Left forelimb (tissue), 1 donor: Measurements from ENCODE around the gene CPEB3.
"Not testable (repeated sequence)": the region's sequence is repeated elsewhere in the genome, so short reads cannot be mapped to it uniquely, and the experiment has no call there.

Source experiments
- DNase-seq: peaks from one replicate; pipeline ENCODE4 v3.0.0-alpha.2; 2018; ENCODE audit warnings: low spot score

Gene CPEB3

DNA sequence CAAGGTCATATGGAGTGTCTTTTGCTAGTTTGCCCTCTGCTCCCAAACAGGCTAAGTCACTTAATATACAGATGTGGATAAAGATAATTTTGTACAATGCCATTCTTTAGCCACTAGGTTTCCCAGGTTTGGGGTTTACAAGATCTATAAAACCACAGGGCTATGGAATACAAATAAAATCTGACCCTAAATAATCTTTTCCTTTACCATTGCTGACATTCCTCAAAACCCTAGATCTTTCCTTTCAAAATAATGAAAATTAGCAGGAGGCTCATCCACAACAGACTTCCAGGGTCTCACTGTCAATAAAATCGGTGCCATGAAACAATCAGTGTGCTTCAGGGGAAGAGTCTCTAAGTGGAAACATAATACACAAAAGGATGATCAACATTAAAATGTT is 148.4 kb downstream of the CPEB3 start:
- no peak for DNase-seq

DNA sequence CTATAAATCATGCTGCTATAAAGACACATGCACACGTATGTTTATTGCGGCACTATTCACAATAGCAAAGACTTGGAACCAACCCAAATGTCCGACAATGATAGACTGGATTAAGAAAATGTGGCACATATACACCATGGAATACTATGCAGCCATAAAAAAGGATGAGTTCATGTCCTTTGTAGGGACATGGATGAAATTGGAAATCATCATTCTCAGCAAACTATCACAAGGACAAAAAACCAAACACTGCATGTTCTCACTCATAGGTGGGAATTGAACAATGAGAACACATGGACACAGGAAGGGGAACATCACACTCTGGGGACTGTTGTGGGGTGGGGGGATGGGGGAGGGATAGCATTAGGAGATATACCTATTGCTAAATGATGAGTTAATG is 149.7 kb downstream of the CPEB3 start:
- not testable (repeated sequence) for DNase-seq

DNA sequence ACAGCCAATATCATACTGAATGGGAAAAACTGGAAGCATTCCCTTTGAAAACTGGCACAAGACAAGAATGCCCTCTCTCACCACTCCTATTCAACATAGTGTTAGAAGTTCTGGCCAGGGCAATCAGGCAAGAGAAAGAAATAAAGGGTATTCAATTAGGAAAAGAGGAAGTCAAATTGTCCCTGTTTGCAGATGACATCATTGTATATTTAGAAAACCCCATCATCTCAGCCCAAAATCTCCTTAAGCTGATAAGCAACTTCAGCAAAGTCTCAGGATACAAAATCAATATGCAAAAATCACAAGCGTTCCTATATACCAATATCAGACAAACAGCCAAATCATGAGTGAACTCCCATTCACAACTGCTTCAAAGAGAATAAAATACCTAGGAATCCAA is 156.8 kb downstream of the CPEB3 start:
- not testable (repeated sequence) for DNase-seq

DNA sequence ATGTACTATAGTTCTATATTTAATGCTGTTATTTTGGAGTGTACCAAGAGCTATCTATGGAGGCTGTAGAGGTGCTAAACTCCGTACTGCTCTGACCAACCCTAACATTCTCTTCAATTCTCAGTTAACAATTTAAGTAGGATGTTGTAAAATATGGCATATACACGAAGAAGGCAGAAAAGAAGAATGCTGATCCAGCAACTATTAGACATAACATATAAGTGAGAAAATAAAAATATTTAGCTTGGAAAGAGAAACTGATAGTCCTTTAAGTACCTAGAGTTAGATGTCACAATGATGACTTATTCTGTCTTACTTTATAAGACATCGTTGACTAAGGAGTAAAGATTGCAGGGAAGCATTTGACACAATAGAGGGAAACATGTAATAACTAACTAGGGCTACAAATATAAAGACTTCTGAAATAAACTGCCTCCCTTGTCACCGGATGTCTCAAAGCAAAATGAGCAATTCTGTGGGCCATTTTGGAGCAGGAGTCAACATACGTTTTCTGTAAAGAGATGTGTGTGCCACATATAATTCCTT is 159.5 kb downstream of the CPEB3 start:
- DNase-seq: no peak

DNA sequence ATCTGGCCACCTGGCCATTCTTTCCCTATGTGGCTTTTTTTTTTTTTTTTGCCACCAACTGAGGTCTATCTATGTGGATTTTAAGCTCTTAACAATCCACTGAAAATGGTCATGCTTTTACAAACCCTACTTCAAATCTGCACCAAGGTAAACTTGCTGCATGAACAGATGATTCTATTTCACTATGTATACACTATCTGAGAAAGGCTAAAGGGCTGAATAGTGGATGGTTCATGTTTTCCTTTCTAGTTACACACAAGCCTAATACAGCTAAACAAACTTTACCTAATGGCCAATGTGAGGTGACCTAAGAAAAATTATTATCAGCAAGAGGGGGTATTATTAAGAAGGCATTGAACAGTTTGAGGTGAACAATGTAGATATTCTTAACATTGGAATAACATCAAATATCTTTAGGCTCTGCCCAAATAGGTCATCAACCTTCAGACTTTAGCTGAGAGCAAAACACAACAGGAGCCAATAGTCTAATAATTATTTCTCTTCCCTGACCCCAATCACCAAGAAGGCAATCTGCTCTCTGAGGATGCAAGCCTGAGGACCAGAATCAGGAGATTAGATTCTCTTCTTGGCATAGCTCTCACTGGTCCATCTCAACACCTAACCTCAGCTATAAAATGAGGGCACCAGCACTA is 160.1 kb downstream of the CPEB3 start:
- no peak for DNase-seq

DNA sequence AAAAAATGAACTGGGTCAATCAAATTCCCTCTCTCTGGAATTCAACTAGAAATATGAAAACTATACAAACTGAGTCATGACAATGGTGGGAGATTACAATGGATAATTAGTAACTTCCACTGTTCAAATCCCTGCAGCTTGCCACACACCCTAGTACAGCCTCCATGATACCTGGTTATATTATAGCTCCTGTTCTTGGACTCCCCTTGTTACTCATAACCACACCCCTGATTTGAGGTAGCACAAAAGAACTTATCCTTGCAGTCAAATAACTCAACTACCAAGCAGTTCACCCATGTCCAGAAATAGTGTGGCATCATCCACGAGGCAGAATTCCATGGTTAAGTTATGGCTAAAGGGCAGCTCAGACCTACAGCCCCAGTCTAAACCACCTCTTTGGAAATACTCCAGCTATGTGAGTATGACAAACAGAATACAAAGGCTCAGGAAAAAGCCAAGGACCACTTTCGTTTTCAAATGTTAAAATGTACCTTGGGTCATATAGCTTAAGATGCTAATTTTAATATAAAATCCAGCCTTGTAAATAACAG is 164.7 kb downstream of the CPEB3 start:
- DNase-seq: no peak

DNA sequence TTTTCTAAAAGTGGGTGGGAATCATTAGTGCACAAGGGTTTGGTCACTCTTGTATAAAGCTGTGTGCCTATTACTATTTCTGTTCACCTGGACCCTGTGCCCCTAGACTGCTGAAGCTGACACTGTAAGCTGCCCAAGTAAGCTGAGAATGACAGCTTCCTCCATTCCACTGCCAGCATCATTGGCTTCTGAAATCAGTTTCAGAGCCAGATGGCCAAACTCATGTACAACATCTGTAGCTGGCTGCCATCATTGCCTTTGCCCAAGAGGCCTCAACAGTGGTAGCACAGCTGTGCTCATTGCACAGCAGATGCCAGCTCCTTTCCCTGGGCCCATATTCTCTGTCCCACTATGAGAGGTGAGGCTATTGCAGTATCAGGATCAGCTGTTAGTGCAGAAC is 165.7 kb downstream of the CPEB3 start:
- DNase-seq: no peak

DNA sequence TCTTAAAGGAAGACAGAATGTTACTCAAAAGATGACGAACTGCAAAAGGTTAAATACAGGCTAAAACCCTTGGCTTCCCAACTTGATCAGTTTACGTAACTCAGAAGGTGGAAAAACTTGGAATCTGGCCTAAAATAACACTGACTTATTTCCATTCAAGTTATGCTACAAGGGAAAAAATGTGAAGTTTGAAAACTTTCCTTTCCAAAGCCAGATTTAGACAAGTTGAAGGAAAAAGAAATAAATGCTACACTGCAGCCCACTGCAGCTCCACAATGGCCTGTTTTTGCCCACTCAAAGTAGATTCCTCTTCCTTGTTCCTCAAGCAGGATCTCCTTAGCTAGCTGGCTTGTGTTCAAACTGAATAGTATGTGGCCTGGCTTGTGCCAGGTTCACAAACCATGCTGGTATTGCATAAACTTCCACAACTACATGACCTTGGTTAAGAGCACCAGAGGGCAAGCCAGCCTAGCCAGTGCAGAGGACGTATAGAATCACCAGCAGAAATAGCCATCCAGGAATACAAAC is 166.2 kb downstream of the CPEB3 start:
- no peak for DNase-seq

DNA sequence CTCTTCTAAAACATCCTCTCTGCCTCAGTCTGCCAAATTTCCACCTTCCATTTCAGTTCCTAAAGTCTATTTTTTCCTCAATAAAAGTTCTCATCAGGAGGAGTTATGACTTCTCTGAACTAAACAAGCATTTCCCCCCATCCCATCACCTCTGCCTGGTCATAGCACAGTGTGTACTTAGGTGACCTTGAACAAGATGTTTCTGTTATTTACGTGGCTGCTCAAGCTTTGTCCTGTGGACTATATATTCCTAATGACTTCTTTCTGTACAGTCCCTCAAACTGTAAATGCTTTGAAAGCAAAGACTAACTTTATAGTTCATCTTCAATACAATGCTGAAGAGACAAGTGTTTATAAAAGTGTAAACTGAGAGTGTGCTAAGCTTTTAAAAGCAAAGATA is 166.9 kb downstream of the CPEB3 start:
- DNase-seq: no peak

DNA sequence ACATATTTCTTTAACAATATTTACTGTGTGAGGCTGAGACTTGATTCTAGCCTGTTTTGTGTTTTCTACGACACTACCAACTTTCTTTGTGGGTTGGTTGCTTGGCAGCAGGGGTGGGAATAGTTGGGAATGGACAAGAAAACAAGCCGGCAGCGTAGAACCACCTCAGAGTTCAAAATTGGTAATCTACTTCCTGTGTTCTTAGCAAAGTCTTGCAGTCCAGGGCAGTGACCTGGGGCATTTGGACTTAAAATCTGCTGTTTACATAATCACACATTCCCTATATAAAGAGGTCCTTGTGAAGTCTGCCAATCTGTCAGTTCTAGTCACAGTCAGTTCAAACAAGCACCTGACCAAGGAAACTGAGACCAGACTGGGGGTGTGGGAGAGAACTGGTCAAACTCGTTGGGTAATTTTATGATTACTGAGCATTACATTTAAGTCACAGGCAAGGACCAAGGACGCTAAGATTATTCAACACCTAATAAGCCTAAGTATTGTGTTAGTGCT is 167.9 kb downstream of the CPEB3 start:
- no peak for DNase-seq

DNA sequence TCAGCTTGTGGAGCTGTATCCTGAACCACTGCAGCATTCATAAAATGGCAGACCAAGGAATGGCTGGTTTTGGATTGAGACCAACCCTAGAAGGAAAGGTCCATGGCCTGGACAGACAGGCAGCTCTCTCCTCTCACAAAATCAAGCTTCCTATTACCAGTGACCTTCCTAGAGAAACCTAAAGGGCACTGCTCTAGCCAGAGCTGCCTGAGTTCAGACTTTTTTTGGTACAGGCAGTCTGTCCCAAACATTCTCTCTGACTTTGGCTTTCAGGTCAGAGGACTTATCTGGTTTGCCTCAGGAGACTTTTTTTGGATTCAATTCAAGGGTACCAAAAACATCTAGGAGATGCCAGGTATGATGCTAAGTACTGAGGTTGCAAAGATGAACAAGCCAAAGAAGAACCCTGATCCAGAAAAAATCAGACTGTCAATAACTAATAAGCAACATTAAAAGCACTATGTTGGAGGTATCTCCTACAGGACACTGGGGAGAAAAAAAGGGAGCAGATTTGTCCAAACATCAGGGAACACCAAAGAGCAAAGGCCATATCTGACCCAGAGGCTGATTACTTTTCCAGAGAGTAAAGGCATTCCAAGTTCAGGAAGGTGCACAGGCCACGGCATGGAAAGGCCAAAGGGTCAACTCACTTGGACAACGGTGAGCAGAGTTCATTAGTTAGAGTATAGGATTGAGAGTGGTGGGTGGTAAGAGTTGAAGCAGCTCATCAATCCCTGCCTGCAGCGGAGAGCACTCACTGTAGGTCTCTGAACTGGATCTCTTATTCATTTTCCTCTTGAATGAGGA is 169.0 kb downstream of the CPEB3 start:
- no peak for DNase-seq

DNA sequence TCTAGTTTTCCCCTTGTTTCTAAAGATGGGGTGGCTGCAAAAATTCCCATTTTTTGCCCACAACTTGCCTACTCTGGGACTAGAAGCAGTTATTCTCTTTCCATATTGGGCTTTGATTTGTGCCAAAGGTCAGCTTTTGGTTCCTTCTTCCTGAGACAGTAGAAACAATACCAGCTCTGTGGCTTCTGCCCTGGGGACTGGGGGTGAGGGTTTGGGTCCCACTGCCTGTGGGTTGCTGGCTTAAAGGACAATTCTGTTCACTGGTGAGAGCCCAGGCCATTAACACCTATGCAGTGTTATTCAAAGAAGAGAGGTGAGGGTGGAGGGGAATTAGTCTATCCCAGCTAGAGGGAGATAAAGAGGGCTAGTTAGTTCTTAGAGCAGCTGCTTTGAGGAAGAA is 171.5 kb downstream of the CPEB3 start:
- DNase-seq: no peak

DNA sequence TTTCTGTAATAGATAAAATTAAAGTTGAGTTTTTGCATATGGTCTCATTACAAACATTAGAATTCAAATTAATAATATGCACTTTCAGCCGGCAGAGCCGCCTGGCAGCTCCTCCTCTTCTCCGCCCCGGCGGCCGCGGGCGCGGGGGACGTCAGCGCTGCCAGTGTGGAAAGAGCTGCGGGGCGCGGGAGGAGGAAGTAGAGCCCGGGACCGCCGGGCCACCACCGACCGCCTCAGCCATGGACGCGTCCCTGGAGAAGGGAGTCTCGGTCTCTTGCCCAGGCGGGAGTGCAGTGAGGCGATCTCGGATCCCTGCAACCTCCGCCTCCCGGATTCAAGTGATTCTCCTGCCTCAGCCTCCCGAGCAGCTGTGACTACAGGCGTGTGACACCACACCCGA is 176.0 kb downstream of the CPEB3 start:
- not testable (repeated sequence) for DNase-seq

DNA sequence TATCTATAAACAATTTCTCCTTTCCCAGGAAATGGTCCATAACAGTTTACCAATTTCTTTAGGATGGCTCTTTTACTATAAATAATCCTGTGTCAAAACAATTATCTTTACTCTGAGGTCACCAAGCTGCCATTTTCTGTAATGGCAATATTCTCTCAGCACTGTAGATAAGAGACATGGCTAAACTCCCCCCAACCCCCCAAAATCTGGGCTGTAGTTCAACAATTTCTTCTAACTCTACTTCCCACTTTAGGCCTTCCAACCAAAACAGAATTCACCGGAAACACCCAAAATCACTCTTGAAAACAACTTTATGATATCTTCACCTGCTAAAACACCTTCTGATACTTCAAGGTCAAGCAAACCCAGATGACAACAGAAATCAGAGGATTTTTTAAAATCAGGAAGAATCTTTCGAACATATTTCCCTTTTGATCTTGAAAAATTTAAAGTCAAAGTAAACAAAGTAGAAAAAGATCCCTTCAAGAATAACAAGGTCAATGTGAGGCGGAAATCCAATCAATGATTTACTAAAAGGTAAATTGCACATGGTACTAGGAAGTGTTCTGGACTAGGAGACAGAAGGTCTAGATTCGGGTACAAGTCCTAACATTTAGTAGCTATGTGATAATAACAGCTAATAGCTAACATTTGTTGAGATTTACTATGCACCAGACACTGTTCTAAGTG is 176.8 kb downstream of the CPEB3 start:
- no peak for DNase-seq

DNA sequence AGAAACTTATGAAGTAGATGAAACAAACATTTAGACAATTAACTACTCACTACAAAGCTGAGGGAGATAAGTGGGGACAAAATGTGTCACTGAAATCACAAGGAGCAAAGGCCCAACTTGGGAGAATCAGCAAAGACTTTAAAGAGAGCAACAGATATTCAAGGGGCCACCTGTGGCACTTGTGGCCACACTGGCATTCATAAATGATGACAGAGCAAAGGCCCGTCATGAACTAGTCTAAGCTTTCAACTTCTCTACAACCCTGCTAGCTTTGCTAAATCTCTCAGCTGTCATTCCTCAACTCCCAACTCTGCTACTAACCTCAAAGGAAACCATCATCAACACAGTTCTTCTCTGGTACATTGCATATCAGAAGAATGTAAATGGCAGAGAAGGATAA is 178.4 kb downstream of the CPEB3 start:
- DNase-seq: no peak

DNA sequence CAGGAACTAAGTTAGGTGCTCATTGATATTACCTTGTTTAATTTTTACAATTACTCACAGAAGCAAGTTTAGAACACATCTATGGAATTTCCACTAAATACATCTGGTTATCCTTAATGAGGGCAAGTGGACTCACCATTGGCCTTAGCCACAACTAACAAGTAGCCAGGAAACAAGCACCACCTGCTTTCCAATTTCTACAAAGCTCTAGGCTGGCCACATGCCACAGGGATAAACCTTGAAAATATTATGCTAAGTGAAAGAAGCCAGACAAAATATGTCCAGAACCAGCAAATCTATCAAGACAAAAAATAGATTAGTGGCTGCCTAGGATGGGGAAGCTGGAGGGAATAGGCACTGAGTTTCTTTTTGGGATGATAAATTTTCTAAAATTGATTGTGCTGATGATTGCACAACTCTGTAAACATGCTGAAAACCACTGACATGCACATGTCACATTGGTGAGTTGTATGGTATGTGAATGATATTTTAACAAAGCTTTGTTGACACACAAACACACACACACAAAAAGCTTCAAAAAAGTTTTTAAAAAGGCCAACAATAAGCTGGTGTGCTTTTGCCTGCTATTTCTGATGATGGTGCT is 179.4 kb downstream of the CPEB3 start:
- no peak for DNase-seq

DNA sequence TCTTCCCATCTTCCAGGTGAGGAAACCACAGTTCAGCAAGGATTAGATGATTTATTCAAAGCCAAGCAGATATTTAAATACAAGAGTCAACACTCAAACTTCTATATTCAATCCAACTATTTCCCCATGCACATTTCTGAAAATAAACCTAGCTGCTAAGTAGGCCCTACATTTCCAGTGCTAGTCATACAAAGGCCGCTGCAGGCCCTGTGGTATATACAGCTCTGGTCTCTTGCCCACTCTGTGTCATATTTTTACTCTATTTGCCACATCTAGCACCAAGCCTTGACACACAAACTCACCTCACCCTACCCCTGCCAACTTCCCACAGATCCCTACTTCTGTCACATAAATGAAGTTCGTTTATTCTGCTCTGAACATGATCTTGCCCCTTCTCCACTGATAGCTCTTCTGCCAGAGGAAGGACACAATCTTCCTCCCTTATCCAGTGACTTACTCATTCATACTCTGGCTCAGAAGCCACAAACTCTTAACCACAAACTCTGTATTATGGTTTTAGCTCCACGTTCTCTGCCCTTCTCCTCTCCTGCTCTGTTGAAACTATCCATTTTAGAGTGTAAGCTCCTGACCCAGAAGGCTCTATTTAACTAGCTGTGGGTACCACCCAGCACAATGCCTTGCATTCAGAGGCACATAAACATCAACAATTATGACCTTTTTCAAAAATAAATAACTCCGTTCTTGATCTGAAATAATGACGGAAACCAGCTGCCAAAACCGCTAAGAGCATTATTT is 180.7 kb downstream of the CPEB3 start:
- no peak for DNase-seq

DNA sequence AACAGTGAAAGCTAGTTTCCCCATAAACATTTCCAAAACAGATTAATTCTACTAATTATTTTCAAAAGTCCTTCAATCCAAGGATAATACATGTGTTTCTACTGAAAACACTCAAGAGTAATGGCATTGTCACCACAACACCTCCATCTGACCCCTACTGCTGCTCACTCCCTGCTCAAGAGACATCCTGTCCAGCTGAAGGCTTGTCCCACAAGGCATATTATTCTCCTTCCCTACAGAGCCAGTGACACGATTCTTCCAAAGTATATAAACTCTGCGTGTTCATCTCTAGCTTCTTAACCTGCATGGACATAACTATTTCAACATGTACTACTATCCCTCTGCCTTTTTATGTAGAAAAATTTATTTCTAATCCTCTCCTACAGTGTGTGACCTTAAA is 182.1 kb downstream of the CPEB3 start:
- DNase-seq: no peak

DNA sequence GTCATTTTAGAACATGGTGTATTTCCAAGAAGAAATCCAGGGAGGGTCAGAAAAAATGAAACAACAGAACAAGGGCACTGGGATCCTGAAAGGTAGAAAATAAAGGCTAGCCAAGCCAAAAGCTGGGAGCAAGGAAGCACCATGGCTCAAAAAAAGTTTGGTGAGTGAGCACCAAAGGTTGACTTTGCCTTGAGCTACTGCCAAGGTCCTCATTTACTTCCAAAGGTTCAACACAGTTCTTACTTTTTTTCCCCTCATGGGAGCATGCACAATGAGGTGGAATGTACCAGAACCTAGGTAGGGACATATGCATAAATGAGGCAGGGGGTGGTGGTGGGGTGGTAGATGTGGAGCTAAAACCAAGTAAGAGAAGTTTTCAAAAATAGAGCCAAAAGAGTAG is 182.8 kb downstream of the CPEB3 start:
- no peak for DNase-seq

DNA sequence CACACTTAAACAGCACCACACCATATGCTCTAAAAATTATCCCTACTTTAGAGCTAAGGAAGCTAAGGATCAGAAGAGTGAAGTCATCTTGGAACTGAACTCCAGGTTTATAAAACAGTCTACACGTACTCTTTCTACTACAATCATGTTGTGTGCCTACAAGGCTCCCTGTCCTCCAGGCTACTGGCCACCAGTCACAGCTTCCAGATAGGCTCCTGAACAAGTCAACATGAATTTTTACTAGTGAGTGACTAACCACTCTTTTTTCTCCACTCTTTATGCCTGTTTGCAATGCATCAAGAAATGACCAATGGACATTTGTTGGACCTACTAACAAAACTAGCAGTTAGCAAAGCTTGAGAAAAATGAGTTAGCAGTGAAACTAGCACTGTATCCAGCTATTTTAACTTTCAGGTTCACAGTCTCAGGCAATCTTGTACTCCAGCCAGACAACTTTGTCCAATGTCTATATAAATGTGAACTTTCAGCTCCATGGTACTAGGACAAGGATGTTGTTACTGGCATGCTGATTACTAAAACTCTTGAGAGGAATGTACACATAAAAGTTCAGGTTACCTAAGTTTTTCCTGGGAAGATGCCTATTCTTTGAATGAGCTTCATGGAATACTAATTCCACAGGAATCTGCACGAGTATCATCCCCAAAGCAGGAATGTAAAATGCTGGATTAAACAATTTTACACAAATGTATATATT is 187.3 kb downstream of the CPEB3 start:
- no peak for DNase-seq
